Fibroblast of the aortic adventitia (primary cell): ENCODE data around the gene ATP8A1. TPM values are rescaled to one million over a fixed set of nuclear protein-coding genes. Genes with fewer than 3 reads are reported as not detected.
A peak's percentile ranks its signal among the peaks of the same experiment; 100 is the strongest.

Source experiments
- DNase-seq: peaks from one replicate; pipeline ENCODE4 v3.0.0-alpha.2; 2010; ENCODE audit warnings: low read depth
- H3K4me3 ChIP-seq: 2 replicates; pipeline ENCODE4 v1.5.1; 2011; ENCODE audit warnings: low read depth, mild to moderate bottlenecking, control low read depth, low read length, moderate library complexity
- CTCF ChIP-seq: IDR thresholded peaks from 2 replicates; pipeline ENCODE4 v1.5.1; 2011; ENCODE audit warnings: mild to moderate bottlenecking, low read length, control low read depth, inconsistent platforms; ENCODE audit not compliant: insufficient read depth
- total RNA-seq: library from RNA; depleted of rRNA; stranded (reverse); fragments of >200 nt; gene quantifications from 2 replicates; pipeline ENCODE4 v1.2.3, GENCODE V29; 2012; ENCODE audit warnings: low replicate concordance

Gene ATP8A1
- total RNA-seq, 1 donor = 7.5 TPM

- peak; percentile 2 for DNase-seq
- no peak for TF ChIP-seq CTCF
- H3K4me3 ChIP-seq = no peak overlapping the region
Observed at GRCh38 chr4:42605264-42605663, 51.6 kb downstream of the ATP8A1 start.

- DNase-seq = no peak
- no peak overlapping the region for H3K4me3 ChIP-seq
Observed at GRCh38 chr4:42603862-42604261, 53.0 kb downstream of the ATP8A1 start.

GRCh38 chr4:42600578-42600977, 56.3 kb downstream of the ATP8A1 start:
- H3K4me3 ChIP-seq = no peak overlapping the region
- DNase-seq = no peak
- TF ChIP-seq CTCF = no peak

More at GRCh38 chr4:42603862-42604261, 53.0 kb downstream of the ATP8A1 start:
- no peak for TF ChIP-seq CTCF

GRCh38 chr4:42596918-42597317, 60.0 kb downstream of the ATP8A1 start:
- no peak for DNase-seq
- H3K4me3 ChIP-seq = no peak overlapping the region
- no peak for TF ChIP-seq CTCF

- TF ChIP-seq CTCF = no peak
- no peak for DNase-seq
- no peak overlapping the region for H3K4me3 ChIP-seq
Observed at GRCh38 chr4:42594888-42595287, 62.0 kb downstream of the ATP8A1 start.

- DNase-seq = no peak
- H3K4me3 ChIP-seq = no peak overlapping the region
- TF ChIP-seq CTCF = no peak
Observed at GRCh38 chr4:42588909-42589308, 68.0 kb downstream of the ATP8A1 start.

- H3K4me3 ChIP-seq = no peak overlapping the region
- DNase-seq = no peak
- TF ChIP-seq CTCF = no peak
Observed at GRCh38 chr4:42586775-42587174, 70.1 kb downstream of the ATP8A1 start.
